ENCODE measurements around the gene CCDC7.
"Not testable (repeated sequence)": the region's sequence is repeated elsewhere in the genome, so short reads cannot be mapped to it uniquely, and the experiment has no call there.

Gene CCDC7

GRCh38 chr10:32893916-32894664 is 448.1 kb downstream of the CCDC7 start:
- no peak for DNase-seq (ENCODE audit: low read depth in 1 of 2, low spot score in 1 of 2)
- Histone ChIP-seq H3K27ac (replicated peaks) (no peak overlapping the region), H3K4me3 (replicated peaks; ENCODE audit: insufficient read depth, low read length) (no peak overlapping the region), H3K27me3 (ENCODE audit: insufficient read depth, poor library complexity, severe bottlenecking) (no peaks in the 10 kb centered on the region)
- no peak for TF ChIP-seq CTCF (IDR thresholded peaks at IDR 0.05; ENCODE audit: insufficient read depth, low read length)
- TF ChIP-seq SPI1 (IDR thresholded peaks at IDR 0.05; ENCODE audit: borderline replicate concordance, low read depth) = no peak
- no peak for TF ChIP-seq POLR2AphosphoS5 (IDR thresholded peaks at IDR 0.05; ENCODE audit: low read depth)
- no peak for TF ChIP-seq REST (IDR thresholded peaks at IDR 0.05; ENCODE audit: insufficient replicate concordance, low read depth)
- no peak for TF ChIP-seq GABPA (IDR thresholded peaks at IDR 0.05; ENCODE audit: low read depth)

- not testable (repeated sequence) for H3K4me3 ChIP-seq (replicated peaks; ENCODE audit: insufficient read depth, low read length); DNase-seq (ENCODE audit: low read depth in 1 of 2, low spot score in 1 of 2); H3K27me3 ChIP-seq (ENCODE audit: insufficient read depth, poor library complexity, severe bottlenecking); H3K27ac ChIP-seq (replicated peaks)
Measured at GRCh38 chr10:32895200-32895968, 449.4 kb downstream of the CCDC7 start.

- no peak for TF ChIP-seq REST (IDR thresholded peaks at IDR 0.05; ENCODE audit: insufficient replicate concordance, low read depth)
- no peak for TF ChIP-seq POLR2AphosphoS5 (IDR thresholded peaks at IDR 0.05; ENCODE audit: low read depth)
- no peak for TF ChIP-seq CTCF (IDR thresholded peaks at IDR 0.05; ENCODE audit: insufficient read depth, low read length)
- no peak for TF ChIP-seq SPI1 (IDR thresholded peaks at IDR 0.05; ENCODE audit: borderline replicate concordance, low read depth)
- TF ChIP-seq GABPA (IDR thresholded peaks at IDR 0.05; ENCODE audit: low read depth) = no peak
- no peak overlapping the region for H3K27ac ChIP-seq (replicated peaks)
- no peaks in the 10 kb centered on the region for H3K27me3 ChIP-seq (ENCODE audit: insufficient read depth, poor library complexity, severe bottlenecking)
- no peak overlapping the region for H3K4me3 ChIP-seq (replicated peaks; ENCODE audit: insufficient read depth, low read length)
- DNase-seq (ENCODE audit: low read depth in 1 of 2, low spot score in 1 of 2) = no peak
Measured at GRCh38 chr10:32901815-32902214, 455.9 kb downstream of the CCDC7 start.

- Histone ChIP-seq H3K27me3 (ENCODE audit: insufficient read depth, poor library complexity, severe bottlenecking) (no peaks in the 10 kb centered on the region), H3K27ac (replicated peaks) (no peak overlapping the region), H3K4me3 (replicated peaks; ENCODE audit: insufficient read depth, low read length) (no peak overlapping the region)
- no peak for DNase-seq (ENCODE audit: low read depth in 1 of 2, low spot score in 1 of 2)
- TF ChIP-seq POLR2AphosphoS5 (IDR thresholded peaks at IDR 0.05; ENCODE audit: low read depth) = no peak
- TF ChIP-seq REST (IDR thresholded peaks at IDR 0.05; ENCODE audit: insufficient replicate concordance, low read depth) = no peak
- no peak for TF ChIP-seq CTCF (IDR thresholded peaks at IDR 0.05; ENCODE audit: insufficient read depth, low read length)
- TF ChIP-seq SPI1 (IDR thresholded peaks at IDR 0.05; ENCODE audit: borderline replicate concordance, low read depth) = no peak
- TF ChIP-seq GABPA (IDR thresholded peaks at IDR 0.05; ENCODE audit: low read depth) = no peak
Measured at GRCh38 chr10:32905466-32905865, 459.5 kb downstream of the CCDC7 start.
